GM21360 (cell line): ENCODE data around the gene FCHO1.

ENCODE experiments used
- ATAC-seq: cut with Tn5 transposase; IDR thresholded peaks from one replicate; pipeline ENCODE4 v1.9.1; 2021; ENCODE audit warnings: mild to moderate bottlenecking, moderate library complexity; ENCODE audit not compliant: unreplicated experiment

FCHO1 gene

GRCh38 chr19:17824339-17824738, 73.1 kb downstream of the FCHO1 start:
- ATAC-seq: no peak

DNA sequence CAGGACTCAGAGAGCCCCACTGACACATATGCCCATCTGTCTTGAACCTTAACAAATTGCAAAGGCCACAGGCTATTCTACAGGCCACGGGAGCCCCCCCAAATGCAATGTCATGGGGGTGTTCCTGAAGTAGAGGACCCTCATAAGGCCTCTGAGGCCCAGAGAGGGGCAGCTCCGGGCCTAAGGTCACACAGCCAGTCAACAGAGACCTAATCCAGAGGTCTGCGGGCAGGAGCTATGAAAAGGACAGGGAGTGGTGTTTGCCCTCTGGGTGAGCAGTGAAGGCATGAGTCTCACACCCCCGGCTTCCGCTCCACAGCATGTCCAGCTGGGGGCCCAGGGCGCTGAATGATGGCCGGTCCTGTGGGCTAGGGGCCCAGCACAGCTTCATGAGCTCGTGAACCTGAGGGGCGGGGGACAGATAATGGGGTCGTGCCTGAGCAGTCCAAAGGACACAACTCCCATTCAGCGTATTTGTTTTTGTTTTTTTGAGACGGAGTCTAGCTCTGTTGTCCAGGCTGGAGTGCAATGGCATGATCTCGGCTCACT, 75.3 kb downstream of the FCHO1 start:
- ATAC-seq: no peak

DNA sequence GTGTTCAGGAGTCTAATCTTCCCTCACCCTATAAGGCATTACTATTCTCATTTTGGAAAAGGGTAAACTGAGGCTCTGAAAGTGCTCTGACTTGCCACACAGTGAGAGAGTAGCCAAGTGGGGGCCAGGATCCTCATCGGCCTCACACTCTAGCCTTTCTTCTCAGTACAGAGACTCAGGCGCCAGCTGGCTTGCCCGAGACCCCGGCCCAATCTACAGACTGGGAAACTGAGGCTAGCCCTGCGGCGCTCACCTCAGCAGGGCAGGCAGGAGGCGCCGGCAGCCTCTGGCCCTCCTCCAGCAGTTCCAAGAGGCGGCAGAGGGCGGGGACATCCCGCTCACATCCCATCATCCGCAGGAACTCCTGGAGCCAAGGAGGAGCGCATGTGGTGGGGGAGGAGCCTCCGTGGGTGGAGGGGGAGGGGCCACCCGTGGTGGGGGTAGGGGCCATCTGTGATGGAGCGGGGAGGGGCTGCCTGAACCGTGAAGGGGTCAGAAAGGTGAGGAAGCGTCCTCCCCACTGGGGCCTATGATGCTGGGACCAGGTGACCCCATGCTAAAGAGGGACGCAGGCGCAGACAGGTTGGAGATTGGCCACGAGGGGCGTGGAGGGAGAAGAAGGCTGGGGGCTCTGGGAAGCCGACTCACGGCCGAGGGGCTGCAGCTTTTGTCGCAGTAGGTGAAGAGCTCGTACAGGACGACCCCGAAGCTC, 78.7 kb downstream of the FCHO1 start:
- no peak for ATAC-seq

DNA sequence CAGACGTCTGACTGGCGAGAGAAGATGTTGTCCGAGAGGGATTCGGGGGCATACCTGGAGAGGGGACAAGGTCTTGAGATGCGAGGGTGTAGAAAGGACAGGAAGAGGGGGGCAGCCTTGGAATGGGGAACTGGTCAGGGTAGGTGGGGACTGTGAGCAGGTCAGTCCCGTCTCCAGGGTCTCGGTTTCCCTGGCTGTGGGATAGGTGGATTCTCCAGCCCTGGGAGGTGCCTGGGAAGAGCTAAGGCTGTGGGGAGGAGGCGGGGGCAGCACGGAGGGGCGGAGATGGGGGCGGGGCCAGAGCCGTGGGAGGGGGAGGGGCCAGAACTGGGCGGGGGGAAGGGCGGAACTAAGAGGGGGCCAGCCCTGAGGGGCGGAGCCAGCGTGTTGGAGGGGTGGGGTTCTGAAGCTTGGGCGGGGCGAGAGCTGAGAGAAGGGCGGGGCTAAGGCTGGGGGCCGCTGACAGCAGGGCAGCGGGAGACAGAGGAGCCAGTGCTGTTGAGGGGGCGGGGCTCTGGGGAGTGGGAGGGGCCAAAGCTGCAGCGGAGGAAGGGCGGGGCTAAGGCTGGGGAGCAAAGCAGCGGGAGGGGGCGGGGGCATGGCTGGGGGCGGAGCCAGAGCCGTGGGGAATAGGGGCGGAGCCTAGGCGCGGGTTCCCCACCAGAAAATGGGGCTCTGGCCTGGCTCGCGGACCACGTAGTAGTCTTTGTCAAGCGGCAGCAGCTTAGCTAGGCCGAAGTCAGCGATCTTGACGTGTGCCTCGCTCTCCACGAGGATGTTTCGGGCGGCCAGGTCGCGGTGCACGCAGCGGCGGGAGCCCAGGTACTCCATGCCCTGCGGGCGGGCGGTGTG, 79.5 kb downstream of the FCHO1 start:
- ATAC-seq: no peak

GRCh38 chr19:17831419-17831888, 80.2 kb downstream of the FCHO1 start:
- no peak for ATAC-seq

DNA sequence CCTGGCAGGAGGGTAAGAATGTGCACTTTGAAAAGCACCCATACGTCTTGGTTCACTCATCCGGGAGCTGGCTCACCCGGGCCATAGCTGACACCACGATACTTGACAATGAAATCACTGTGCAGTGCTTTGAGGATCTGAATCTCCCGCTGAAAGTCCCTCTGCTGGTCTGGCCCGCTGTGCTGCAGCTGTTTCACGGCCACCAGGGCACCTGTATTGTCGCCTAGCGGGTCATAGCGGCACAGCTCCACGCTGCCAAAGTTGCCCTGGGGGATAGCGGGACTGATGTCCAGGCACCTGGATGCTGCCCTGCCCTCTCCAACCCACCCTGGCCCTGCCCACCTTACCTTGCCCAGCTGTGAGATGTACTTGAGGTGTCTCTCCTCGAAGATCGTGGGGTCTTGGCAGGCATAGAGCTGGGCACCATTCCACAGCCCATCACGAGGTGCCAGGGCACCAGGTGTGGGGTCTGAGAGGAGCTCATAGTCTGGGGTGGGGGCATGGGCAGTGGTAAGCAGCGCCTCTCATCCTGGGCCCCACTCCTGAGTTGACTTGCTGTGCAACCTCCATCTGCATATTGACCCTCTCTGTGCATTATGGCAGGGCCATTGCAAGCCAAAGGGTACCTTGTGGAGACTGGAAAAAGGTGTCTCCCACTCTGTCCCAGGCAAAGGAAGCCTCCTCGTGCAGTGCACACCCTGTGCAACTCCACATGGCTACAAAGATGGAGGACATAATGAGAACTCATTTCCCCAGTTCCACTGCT, 81.3 kb downstream of the FCHO1 start:
- ATAC-seq: no peak

- no peak for ATAC-seq
These were observed 83.3 kb downstream of the FCHO1 start for GRCh38 chr19:17834350-17835181.

- ATAC-seq: no peak
These were observed 84.1 kb downstream of the FCHO1 start for GRCh38 chr19:17835182-17836006.

DNA sequence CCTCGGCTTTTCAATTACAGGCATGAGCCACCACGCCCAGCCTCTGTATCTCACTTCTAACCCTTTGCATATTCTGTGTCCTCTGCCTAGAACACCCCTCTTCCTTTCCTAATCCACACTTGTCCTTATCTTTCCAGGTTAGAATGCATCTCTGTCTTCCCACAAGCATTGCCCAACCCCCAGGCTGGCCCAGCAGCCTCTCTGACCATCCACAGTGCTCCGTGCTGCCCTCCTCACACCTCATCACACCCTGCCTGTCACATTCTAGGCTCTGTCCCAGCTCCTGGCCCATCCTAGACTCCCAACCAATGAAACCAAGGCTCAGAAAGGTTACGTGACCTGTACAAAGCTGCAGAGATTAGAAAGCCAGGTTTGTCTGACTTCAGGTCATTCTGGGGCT, 85.3 kb downstream of the FCHO1 start:
- ATAC-seq: no peak

- ATAC-seq: no peak
These were observed 86.7 kb downstream of the FCHO1 start for GRCh38 chr19:17837972-17838371.
